Esophagus squamous epithelium (tissue), 5 donors: Measurements from ENCODE around the gene PPIP5K1. TPM values are rescaled to one million over a fixed set of nuclear protein-coding genes. Genes with fewer than 3 reads are reported as not detected.
"Not testable (repeated sequence)": the region's sequence is repeated elsewhere in the genome, so short reads cannot be mapped to it uniquely, and the experiment has no call there.

ENCODE experiments used
- DNase-seq: peaks from one replicate; lab custom pipeline; 2025; lab: John Stamatoyannopoulos, UW
- H3K27ac ChIP-seq, 4 donors: fragments of 200-600 bp; sonication (generic); one replicate each; pipeline ENCODE4 v1.5.1; 2016 to 2019; ENCODE audit warnings: mild to moderate bottlenecking in 1 of 4
- H3K27me3 ChIP-seq, 4 donors: fragments of 200-600 bp; sonication (generic); 1 replicate in 3 of 4; 2 replicates in 1 of 4; pipeline versions ENCODE4 v1.5.1 to v1.6.0; 2017 to 2021; ENCODE audit warnings: antibody characterized with exemption in 1 of 4
- H3K36me3 ChIP-seq, 3 donors: fragments of 200-600 bp; sonication (generic); one replicate each; pipeline ENCODE4 v1.5.1; 2016 to 2019
- H3K4me1 ChIP-seq, 3 donors: fragments of 200-600 bp; sonication (generic); one replicate each; pipeline ENCODE4 v1.5.1; 2017 to 2019
- H3K4me3 ChIP-seq, 4 donors: fragments of 200-600 bp; sonication (generic); 1 replicate in 3 of 4; 2 replicates in 1 of 4; pipeline ENCODE4 v1.5.1; 2016 to 2019; ENCODE audit warnings: mild to moderate bottlenecking in 2 of 4, moderate library complexity in 1 of 4
- H3K9me3 ChIP-seq, 3 donors: fragments of 200-600 bp; sonication (generic); one replicate each; pipeline ENCODE4 v1.5.1; 2016 to 2019
- CTCF ChIP-seq, 6 experiments: fragments of 450-650 bp in 4 of 6; fragments of 200-600 bp in 2 of 6; sonication (generic) in 2 of 6; IDR thresholded peaks; one replicate each; pipeline ENCODE4 v1.5.1; 2016 to 2019; ENCODE audit warnings: antibody characterized with exemption in 6 of 6, mild to moderate bottlenecking in 4 of 6, moderate library complexity in 4 of 6
- POLR2A ChIP-seq, 4 donors: fragments of 450-650 bp; IDR thresholded peaks; one replicate each; pipeline ENCODE4 v1.6.1; 2017; ENCODE audit warnings: antibody characterized with exemption in 4 of 4, mild to moderate bottlenecking in 4 of 4, moderate library complexity in 3 of 4
- WGBS, 2 donors: methylation state at CpG; one replicate each; pipeline ENCODE4 v1.1.5; 2018; 5-methylcytosine and 5-hydroxymethylcytosine counted together
- intact Hi-C: fragments of 100-400 bp; cut with DNase I; formaldehyde crosslinking; loops from one replicate; pipeline ENCODE4 v1.15.0; 2022
- total RNA-seq, 4 donors: library from RNA; depleted of rRNA; stranded (reverse); fragments of >200 nt; gene quantifications; one replicate each; pipeline ENCODE4 v1.1.0, GENCODE V29; 2016
- donor health status: DM: yes; HTN: yes; CAD: no.

Gene PPIP5K1
- total RNA-seq, 4 donors from 2014 or later = 21.4 to 33.0 (median 26.7) TPM

DNA sequence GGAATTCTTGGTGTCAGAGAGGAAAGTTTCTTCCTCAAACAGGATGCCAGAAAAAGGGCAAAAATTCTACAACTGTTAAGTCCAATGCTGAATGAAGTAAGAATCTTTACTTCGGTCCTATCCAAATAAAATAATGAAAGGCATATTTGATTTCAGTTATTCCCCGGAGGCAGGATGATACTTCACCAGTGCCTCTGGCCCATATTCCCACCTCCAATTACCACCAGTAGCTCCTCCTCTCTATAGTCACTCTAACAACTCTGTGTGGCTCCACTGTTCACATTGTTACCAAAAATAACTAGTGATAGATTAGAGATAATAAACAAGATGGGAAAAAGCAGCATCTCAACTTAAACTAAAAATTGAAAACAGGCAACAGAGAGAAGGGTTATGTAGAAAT is 51.9 kb downstream of the PPIP5K1 start:
- DNase-seq = no peak
- Histone ChIP-seq H3K27ac (no peak overlapping the region), H3K36me3 (peaks cover 0 to 38% (median 3%) of the 10 kb centered on the region in 3 donors), H3K4me1 (no peaks in the 10 kb centered on the region), H3K9me3 (no peaks in the 10 kb centered on the region), H3K27me3 (no peaks in the 10 kb centered on the region), H3K4me3 (no peak overlapping the region)
- TF ChIP-seq CTCF (IDR thresholded peaks at IDR 0.05) (no peak), POLR2A (IDR thresholded peaks at IDR 0.05) (no peak)
- intact Hi-C loops = no loop called here
- WGBS, 2 donors = 75 to 87% methylated on average over 2 of the region's 2 CpGs

GRCh38 chr15:43534897-43535296 is 55.1 kb downstream of the PPIP5K1 start:
- DNase-seq = no peak
- Histone ChIP-seq H3K4me1 (no peaks in the 10 kb centered on the region), H3K27me3 (no peaks in the 10 kb centered on the region), H3K4me3 (no peak overlapping the region), H3K36me3 (peaks cover 0 to 39% (median 3%) of the 10 kb centered on the region in 3 donors), H3K27ac (no peak overlapping the region), H3K9me3 (no peaks in the 10 kb centered on the region)
- intact Hi-C loops = no loop called here
- TF ChIP-seq CTCF (IDR thresholded peaks at IDR 0.05) (no peak), POLR2A (IDR thresholded peaks at IDR 0.05) (no peak)
- 93% methylated on average over 3 of the region's 3 CpGs; no CpG with 5 or more reads in 1 of the 2 donors for WGBS, 2 donors

DNA sequence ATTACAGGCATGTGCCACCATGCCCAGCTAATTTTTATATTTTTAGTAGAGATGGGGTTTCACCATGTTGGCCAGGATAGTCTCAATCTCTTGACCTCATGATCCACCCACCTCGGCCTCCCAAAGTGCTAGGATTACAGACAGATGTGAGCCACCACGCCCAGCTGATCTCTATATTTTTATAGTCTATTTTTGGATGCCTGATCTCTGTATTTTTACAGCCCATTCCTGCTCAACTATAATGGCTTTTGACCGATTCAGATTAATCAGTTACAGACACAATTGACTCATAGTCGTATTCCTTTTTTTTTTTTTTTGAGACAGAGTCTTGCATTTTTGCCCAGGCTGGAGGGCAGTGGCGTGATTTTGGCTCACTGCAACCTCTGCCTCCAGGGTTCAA is 57.2 kb downstream of the PPIP5K1 start:
- DNase-seq, H3K4me1 ChIP-seq, H3K27ac ChIP-seq, intact Hi-C loops, H3K4me3 ChIP-seq, H3K9me3 ChIP-seq, H3K27me3 ChIP-seq: not testable (repeated sequence)
- peaks cover 0 to 24% (median 3%) of the 10 kb centered on the region in 3 donors for H3K36me3 ChIP-seq
- WGBS, 2 donors = 75 to 87% methylated on average over 5 of the region's 5 CpGs

- Histone ChIP-seq H3K4me3 (no peak overlapping the region), H3K36me3 (peaks cover 0 to 24% (median 3%) of the 10 kb centered on the region in 3 donors), H3K27me3 (no peaks in the 10 kb centered on the region), H3K4me1 (no peaks in the 10 kb centered on the region), H3K9me3 (no peaks in the 10 kb centered on the region), H3K27ac (no peak overlapping the region)
- intact Hi-C loops = no loop called here
- WGBS, 2 donors = 39 to 44% methylated on average over 7 of the region's 7 CpGs
- no peak for DNase-seq
- TF ChIP-seq CTCF (IDR thresholded peaks at IDR 0.05) = no peak
- TF ChIP-seq POLR2A (IDR thresholded peaks at IDR 0.05) = no peak
Measured at GRCh38 chr15:43531018-43531670, 58.9 kb downstream of the PPIP5K1 start.

DNA sequence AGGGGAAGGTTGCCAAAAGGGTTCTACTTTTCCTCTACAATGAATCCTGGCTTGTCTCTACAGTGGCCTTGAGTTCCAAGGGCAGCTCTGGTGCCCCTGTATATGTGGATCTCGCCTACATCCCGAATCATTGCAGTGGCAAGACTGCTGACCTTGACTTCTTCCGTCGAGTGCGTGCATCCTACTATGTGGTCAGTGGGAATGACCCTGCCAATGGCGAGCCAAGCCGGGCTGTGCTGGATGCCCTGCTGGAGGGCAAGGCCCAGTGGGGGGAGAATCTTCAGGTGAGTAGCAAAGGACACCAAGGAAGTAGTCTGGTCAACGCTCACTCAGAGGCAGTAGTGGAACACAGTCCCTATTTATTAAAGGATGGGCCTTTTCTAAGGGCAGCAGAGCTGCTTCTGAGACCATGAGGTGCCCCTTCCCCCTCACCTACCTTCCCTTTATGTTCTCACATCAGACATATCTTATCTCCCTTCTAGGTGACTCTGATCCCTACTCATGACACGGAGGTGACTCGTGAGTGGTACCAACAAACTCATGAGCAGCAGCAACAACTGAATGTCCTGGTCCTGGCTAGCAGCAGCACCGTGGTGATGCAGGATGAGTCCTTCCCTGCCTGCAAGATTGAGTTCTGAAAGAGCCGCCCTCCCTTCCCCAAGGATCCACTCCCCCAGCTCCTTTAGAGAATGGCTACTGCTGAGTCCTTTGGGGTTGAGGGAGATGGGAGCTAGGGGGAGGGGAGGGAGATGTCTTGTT is 60.2 kb downstream of the PPIP5K1 start:
- intact Hi-C loops = no loop called here
- Histone ChIP-seq H3K27me3 (no peaks in the 10 kb centered on the region), H3K9me3 (no peaks in the 10 kb centered on the region), H3K36me3 (peaks cover 0 to 21% (median 0%) of the 10 kb centered on the region in 3 donors), H3K4me3 (no peak overlapping the region), H3K4me1 (no peaks in the 10 kb centered on the region), H3K27ac (no peak overlapping the region)
- no peak for DNase-seq
- WGBS, 2 donors = 79 to 81% methylated on average over 6 to 7 of the region's 12 CpGs
- no peak for TF ChIP-seq CTCF (IDR thresholded peaks at IDR 0.05)
- TF ChIP-seq POLR2A (IDR thresholded peaks at IDR 0.05) = no peak
